CD4-positive, CD25-positive, alpha-beta regulatory T cell (primary cell): ENCODE results near the gene DDX6. TPM values are rescaled to one million over a fixed set of nuclear protein-coding genes. Genes with fewer than 3 reads are reported as not detected.

Experiments
- ATAC-seq, 2 donors: fragments of 150-1000 bp; cut with Tn5 transposase; one replicate each; pipeline ENCODE4 v1.10.0; 2021; ENCODE audit warnings: low read depth in 2 of 2, moderate number of reproducible peaks in 2 of 2, moderate library complexity in 1 of 2
- DNase-seq, 3 donors: peaks; one replicate each; pipeline versions ENCODE4 v3.0.0 to v3.0.0-alpha.2; 2012 to 2022; ENCODE audit warnings: mixed read lengths in 1 of 3
- H3K27ac ChIP-seq: one replicate; pipeline ENCODE4 v1.7.0; 2013; ENCODE audit warnings: mild to moderate bottlenecking, low read length; ENCODE audit not compliant: insufficient read depth, poor library complexity, severe bottlenecking
- H3K27me3 ChIP-seq: one replicate; pipeline ENCODE4 v1.7.0; 2013; ENCODE audit warnings: low read length; ENCODE audit not compliant: control insufficient read depth, insufficient read depth
- H3K36me3 ChIP-seq: one replicate; pipeline ENCODE4 v1.7.0; 2013; ENCODE audit warnings: mild to moderate bottlenecking, low read length, moderate library complexity; ENCODE audit not compliant: control insufficient read depth, insufficient read depth
- H3K4me1 ChIP-seq: 2 replicates; pipeline ENCODE4 v1.7.0; 2013; ENCODE audit warnings: mild to moderate bottlenecking, low read length; ENCODE audit not compliant: insufficient read depth, control insufficient read depth, poor library complexity, severe bottlenecking
- H3K4me3 ChIP-seq: one replicate; pipeline ENCODE4 v1.7.0; 2013; ENCODE audit warnings: low read depth, mild to moderate bottlenecking, low read length, moderate library complexity
- H3K9me3 ChIP-seq, 2 experiments: 1 replicate in 1 of 2; 2 replicates in 1 of 2; pipeline ENCODE4 v1.7.0; 2013; ENCODE audit warnings: low read length in 2 of 2, mild to moderate bottlenecking in 1 of 2, moderate library complexity in 1 of 2; ENCODE audit not compliant: control insufficient read depth in 2 of 2
- H3K27ac Mint-ChIP-seq, 3 donors: one replicate each; pipeline ENCODE4 v1.8.0; 2020 to 2022; ENCODE audit warnings: mild to moderate bottlenecking in 3 of 3, mixed read lengths in 3 of 3, moderate library complexity in 2 of 3
- H3K27me3 Mint-ChIP-seq: one replicate; pipeline ENCODE4 v1.8.0; 2022; ENCODE audit warnings: mild to moderate bottlenecking, mixed read lengths
- H3K36me3 Mint-ChIP-seq: one replicate; pipeline ENCODE4 v1.8.0; 2020; ENCODE audit warnings: mixed read lengths
- H3K4me1 Mint-ChIP-seq, 4 donors: one replicate each; pipeline ENCODE4 v1.8.0; 2020 to 2022; ENCODE audit warnings: mixed read lengths in 4 of 4, mild to moderate bottlenecking in 1 of 4
- H3K4me3 Mint-ChIP-seq, 4 donors: one replicate each; pipeline ENCODE4 v1.8.0; 2020 to 2022; ENCODE audit warnings: mild to moderate bottlenecking in 4 of 4, mixed read lengths in 4 of 4, moderate library complexity in 3 of 4
- H3K9me3 Mint-ChIP-seq, 7 donors: one replicate each; pipeline ENCODE4 v1.8.0; 2020 to 2022; ENCODE audit warnings: mixed read lengths in 7 of 7, mild to moderate bottlenecking in 3 of 7, moderate library complexity in 2 of 7
- polyA plus RNA-seq, 4 donors: library from polyadenylated mRNA; unstranded; fragments of 300-500 nt; fragmentation: Illumina TruSeq; gene quantifications; one replicate each; pipeline ENCODE4 v1.2.3, GENCODE V29; 2021
- total RNA-seq: library from RNA; stranded (reverse); gene quantifications from one replicate; pipeline ENCODE4 v1.2.3, GENCODE V29; 2022

DDX6 gene
- total and polyA plus RNA-seq, 5 donors from 2014 or later: 79.0 to 293 (median 100.0) TPM

- Mint-ChIP-seq H3K9me3 (peaks cover 0 to 1% (median 0%) of the 10 kb centered on the region in 7 donors), H3K27me3 (peaks cover 12% of the 10 kb centered on the region), H3K36me3 (no peaks in the 10 kb centered on the region), H3K4me3 (no peak overlapping the region), H3K27ac (peak overlapping the region in 1 of 3 donors; percentile 2), H3K4me1 (peaks cover 8 to 13% (median 12%) of the 10 kb centered on the region in 4 donors)
- Histone ChIP-seq H3K27ac (no peak overlapping the region), H3K4me3 (no peak overlapping the region), H3K27me3 (no peaks in the 10 kb centered on the region), H3K9me3 (no peaks in the 10 kb centered on the region), H3K4me1 (peaks cover 7% of the 10 kb centered on the region), H3K36me3 (no peaks in the 10 kb centered on the region)
- ATAC-seq (no peak), DNase-seq (no peak)
These were observed 13.1 kb upstream of the DDX6 start for GRCh38 chr11:118804094-118804493.

GRCh38 chr11:118799372-118799771, 8.4 kb upstream of the DDX6 start:
- peaks cover 2 to 5% (median 4%) of the 10 kb centered on the region in 4 donors for H3K4me1 Mint-ChIP-seq
- Histone ChIP-seq H3K27ac (no peak overlapping the region), H3K4me3 (no peak overlapping the region), H3K36me3 (no peaks in the 10 kb centered on the region), H3K9me3 (no peaks in the 10 kb centered on the region), H3K4me1 (no peaks in the 10 kb centered on the region), H3K27me3 (no peaks in the 10 kb centered on the region)
- peak overlapping the region in 1 of 4 donors; percentile 21 for H3K4me3 Mint-ChIP-seq
- peak overlapping the region; percentile 1 to 56 (median 26) for H3K27ac Mint-ChIP-seq
- peaks cover 5% of the 10 kb centered on the region for H3K27me3 Mint-ChIP-seq
- ATAC-seq (no peak), DNase-seq (no peak)
- H3K36me3 Mint-ChIP-seq: no peaks in the 10 kb centered on the region
- no peaks in the 10 kb centered on the region for H3K9me3 Mint-ChIP-seq

GRCh38 chr11:118797510-118797909, 6.5 kb upstream of the DDX6 start:
- no peak for DNase-seq
- ATAC-seq: no peak
- H3K27me3 ChIP-seq: no peaks in the 10 kb centered on the region
- Mint-ChIP-seq H3K9me3 (no peaks in the 10 kb centered on the region), H3K4me3 (no peak overlapping the region), H3K27me3 (peaks cover 5% of the 10 kb centered on the region), H3K27ac (peak overlapping the region in 1 of 3 donors; percentile 64), H3K4me1 (peaks cover 5 to 17% (median 13%) of the 10 kb centered on the region in 4 donors), H3K36me3 (no peaks in the 10 kb centered on the region)
- H3K4me3 ChIP-seq: no peak overlapping the region
- H3K27ac ChIP-seq: no peak overlapping the region
- no peaks in the 10 kb centered on the region for H3K9me3 ChIP-seq
- peaks cover 4% of the 10 kb centered on the region for H3K4me1 ChIP-seq
- no peaks in the 10 kb centered on the region for H3K36me3 ChIP-seq

- peaks cover 4% of the 10 kb centered on the region for H3K36me3 Mint-ChIP-seq
- H3K27me3 Mint-ChIP-seq: peaks cover 12% of the 10 kb centered on the region
- peak; percentile 28 to 34 for ATAC-seq
- no peaks in the 10 kb centered on the region for H3K36me3 ChIP-seq
- peak overlapping the region; percentile 94 to 100 (median 98) for H3K4me3 Mint-ChIP-seq
- peaks cover 0 to 36% (median 25%) of the 10 kb centered on the region in 4 donors for H3K4me1 Mint-ChIP-seq
- H3K4me3 ChIP-seq: peak overlapping the region; percentile 77
- H3K9me3 ChIP-seq: no peaks in the 10 kb centered on the region
- no peaks in the 10 kb centered on the region for H3K9me3 Mint-ChIP-seq
- H3K4me1 ChIP-seq: peaks cover 16% of the 10 kb centered on the region
- H3K27me3 ChIP-seq: no peaks in the 10 kb centered on the region
- H3K27ac ChIP-seq: peak overlapping the region; percentile 98
- peak; percentile 51 to 89 (median 55) for DNase-seq
- H3K27ac Mint-ChIP-seq: peak overlapping the region; percentile 92 to 100 (median 96)
These were observed 1.7 kb upstream of the DDX6 start for GRCh38 chr11:118792570-118793124.

GRCh38 chr11:118791961-118792569, 1.1 kb upstream of the DDX6 start:
- Mint-ChIP-seq H3K9me3 (no peaks in the 10 kb centered on the region), H3K4me1 (peaks cover 0 to 41% (median 28%) of the 10 kb centered on the region in 4 donors), H3K36me3 (peaks cover 4% of the 10 kb centered on the region), H3K4me3 (peak overlapping the region; percentile 94 to 100 (median 98)), H3K27ac (peak overlapping the region; percentile 96 to 100 (median 98)), H3K27me3 (peaks cover 12% of the 10 kb centered on the region)
- ATAC-seq (no peak), DNase-seq (peak; percentile 19 to 57 (median 24))
- Histone ChIP-seq H3K27me3 (no peaks in the 10 kb centered on the region), H3K36me3 (no peaks in the 10 kb centered on the region), H3K4me3 (peak overlapping the region; percentile 77), H3K9me3 (no peaks in the 10 kb centered on the region), H3K27ac (peak overlapping the region; percentile 98), H3K4me1 (peaks cover 20% of the 10 kb centered on the region)

GRCh38 chr11:118790357-118791110, 430 bp downstream of the DDX6 start:
- Histone ChIP-seq H3K27me3 (no peaks in the 10 kb centered on the region), H3K4me1 (peaks cover 36% of the 10 kb centered on the region), H3K36me3 (peaks cover 6% of the 10 kb centered on the region), H3K9me3 (no peaks in the 10 kb centered on the region), H3K4me3 (peak overlapping the region; percentile 99), H3K27ac (peak overlapping the region; percentile 98)
- H3K9me3 Mint-ChIP-seq: no peaks in the 10 kb centered on the region
- H3K36me3 Mint-ChIP-seq: peaks cover 13% of the 10 kb centered on the region
- H3K4me3 Mint-ChIP-seq: peak overlapping the region; percentile 94 to 100 (median 98)
- DNase-seq: peak; percentile 44 to 77 (median 69)
- ATAC-seq: peak; percentile 35 to 38
- H3K27me3 Mint-ChIP-seq: peaks cover 12% of the 10 kb centered on the region
- H3K4me1 Mint-ChIP-seq: peaks cover 7 to 56% (median 38%) of the 10 kb centered on the region in 4 donors
- peak overlapping the region; percentile 96 to 100 (median 98) for H3K27ac Mint-ChIP-seq

- Histone ChIP-seq H3K4me1 (peaks cover 41% of the 10 kb centered on the region), H3K9me3 (no peaks in the 10 kb centered on the region), H3K27me3 (no peaks in the 10 kb centered on the region), H3K4me3 (peak overlapping the region; percentile 99), H3K27ac (peak overlapping the region; percentile 98), H3K36me3 (peaks cover 14% of the 10 kb centered on the region)
- Mint-ChIP-seq H3K27ac (peak overlapping the region; percentile 96 to 100 (median 98)), H3K36me3 (peaks cover 15% of the 10 kb centered on the region), H3K9me3 (no peaks in the 10 kb centered on the region), H3K27me3 (peaks cover 12% of the 10 kb centered on the region), H3K4me1 (peaks cover 7 to 60% (median 41%) of the 10 kb centered on the region in 4 donors), H3K4me3 (peak overlapping the region; percentile 94 to 100 (median 98))
- no peak for ATAC-seq
- peak; percentile 36 to 77 (median 72) for DNase-seq
These were observed 1.2 kb downstream of the DDX6 start for GRCh38 chr11:118789501-118790356.
